ENCODE data around the gene TBC1D10B.
A peak's percentile ranks its signal among the peaks of the same experiment; 100 is the strongest.

Gene TBC1D10B

DNA sequence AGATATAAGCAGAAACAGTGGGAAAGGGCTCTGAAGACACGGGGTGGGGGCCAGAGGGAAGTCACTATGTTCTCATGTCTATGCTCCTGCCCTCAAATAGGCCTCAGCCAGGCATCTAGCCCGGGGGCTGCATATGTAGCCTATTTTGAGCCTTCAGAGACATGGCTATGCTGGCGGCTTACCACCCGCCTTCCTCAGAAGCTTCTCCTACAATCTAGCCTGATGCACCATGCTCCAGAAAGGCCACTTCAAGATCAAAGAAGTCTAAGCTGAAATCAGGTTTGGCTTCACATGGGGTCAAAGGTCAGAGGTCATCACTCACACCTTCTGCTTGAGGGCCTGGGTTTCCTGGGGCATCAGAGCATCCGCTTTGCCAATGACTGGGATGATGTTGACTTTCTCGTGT is 10.5 kb upstream of the TBC1D10B start:
- no peak for DNase-seq (ENCODE audit: low read depth in 1 of 2, low spot score in 1 of 2)
- no peaks in the 10 kb centered on the region for H3K27me3 ChIP-seq (ENCODE audit: insufficient read depth, poor library complexity, severe bottlenecking)
- TF ChIP-seq CTCF (IDR thresholded peaks at IDR 0.05; ENCODE audit: insufficient read depth, low read length) (no peak), POLR2AphosphoS5 (IDR thresholded peaks at IDR 0.05; ENCODE audit: low read depth) (no peak)
- no peak overlapping the region for H3K27ac ChIP-seq (replicated peaks)
- no peak overlapping the region for H3K4me3 ChIP-seq (replicated peaks; ENCODE audit: insufficient read depth, low read length)

GRCh38 chr16:30380072-30380802 is 9.9 kb upstream of the TBC1D10B start:
- DNase-seq (ENCODE audit: low read depth in 1 of 2, low spot score in 1 of 2): no peak
- H3K4me3 ChIP-seq (replicated peaks; ENCODE audit: insufficient read depth, low read length): no peak overlapping the region
- TF ChIP-seq POLR2AphosphoS5 (IDR thresholded peaks at IDR 0.05; ENCODE audit: low read depth): no peak
- TF ChIP-seq REST (IDR thresholded peaks at IDR 0.05; ENCODE audit: insufficient replicate concordance, low read depth): no peak
- TF ChIP-seq CTCF (IDR thresholded peaks at IDR 0.05; ENCODE audit: insufficient read depth, low read length): no peak
- no peak for TF ChIP-seq GABPA (IDR thresholded peaks at IDR 0.05; ENCODE audit: low read depth)
- TF ChIP-seq SPI1 (IDR thresholded peaks at IDR 0.05; ENCODE audit: borderline replicate concordance, low read depth): no peak
- H3K27ac ChIP-seq (replicated peaks): no peak overlapping the region
- H3K27me3 ChIP-seq (ENCODE audit: insufficient read depth, poor library complexity, severe bottlenecking): no peaks in the 10 kb centered on the region

DNA sequence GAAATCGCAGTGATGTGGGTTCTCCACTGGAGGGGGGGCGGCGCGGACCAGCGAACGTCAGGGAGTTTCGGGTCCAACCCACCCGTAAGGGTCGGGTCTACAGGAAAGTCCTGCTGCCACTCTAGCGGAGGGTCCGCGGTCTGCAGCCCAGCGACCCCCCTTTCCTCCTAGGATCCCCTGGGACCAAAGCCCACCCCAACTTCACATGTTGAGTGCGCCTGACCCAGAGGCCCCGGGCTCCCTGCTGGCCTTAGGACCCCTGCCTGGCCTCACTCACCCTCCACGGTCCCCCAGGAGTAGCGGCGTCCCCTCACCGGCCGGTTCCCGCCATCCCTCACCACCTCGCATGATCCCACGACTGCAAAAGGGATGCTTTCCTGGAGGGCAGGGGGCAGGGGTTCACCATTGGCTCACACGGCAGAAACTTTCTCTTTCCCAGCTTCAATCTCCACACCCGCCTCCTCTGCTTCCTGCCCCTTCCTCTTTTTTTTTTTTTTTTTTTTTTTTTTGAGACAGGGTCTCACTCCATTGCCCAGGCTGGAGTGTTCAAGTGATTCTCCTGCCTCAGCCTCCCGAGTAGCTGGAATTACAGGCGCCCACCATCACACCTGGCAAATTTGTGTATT is 9.0 kb upstream of the TBC1D10B start:
- TF ChIP-seq CTCF (IDR thresholded peaks at IDR 0.05; ENCODE audit: insufficient read depth, low read length) (no peak), GABPA (IDR thresholded peaks at IDR 0.05; ENCODE audit: low read depth) (no peak), REST (IDR thresholded peaks at IDR 0.05; ENCODE audit: insufficient replicate concordance, low read depth) (no peak), POLR2AphosphoS5 (IDR thresholded peaks at IDR 0.05; ENCODE audit: low read depth) (no peak), SPI1 (IDR thresholded peaks at IDR 0.05; ENCODE audit: borderline replicate concordance, low read depth) (no peak)
- Histone ChIP-seq H3K4me3 (replicated peaks; ENCODE audit: insufficient read depth, low read length) (peak overlapping the region; percentile 75), H3K27me3 (ENCODE audit: insufficient read depth, poor library complexity, severe bottlenecking) (no peaks in the 10 kb centered on the region), H3K27ac (replicated peaks) (no peak overlapping the region; the same call in 1 of the 2 replicates)
- no peak for DNase-seq (ENCODE audit: low read depth in 1 of 2, low spot score in 1 of 2)

All from HL-60 (cell line).